ENCODE measurements around the gene EZH1.

GRCh38 chr17:42702446-42702845 lies 42.4 kb downstream of the EZH1 start:
- no peak for TF ChIP-seq TAF1 (IDR thresholded peaks at IDR 0.05; ENCODE audit: borderline replicate concordance, insufficient read depth, low read length)
- TF ChIP-seq REST (IDR thresholded peaks at IDR 0.05; ENCODE audit: insufficient read depth in 1 of 2, low read depth in 2 of 2, low read length in 2 of 2), result no peak
- TF ChIP-seq POLR2AphosphoS5 (IDR thresholded peaks at IDR 0.05; ENCODE audit: low read depth, low read length), result no peak
- no peak for TF ChIP-seq FOXP2 (optimal IDR thresholded peaks at IDR 0.05; ENCODE audit: borderline replicate concordance, extremely low read depth, extremely low read length, insufficient read depth)
- TF ChIP-seq SIN3A (IDR thresholded peaks at IDR 0.05; ENCODE audit: borderline replicate concordance, insufficient read depth, low read length), result no peak
